ENCODE results near the gene HSD3B2. TPM values are rescaled to one million over a fixed set of nuclear protein-coding genes. Genes with fewer than 3 reads are reported as not detected.

The HSD3B2 gene
- total and polyA plus RNA-seq, 7 donors, result 5.4 TPM; not detected in 6

DNA sequence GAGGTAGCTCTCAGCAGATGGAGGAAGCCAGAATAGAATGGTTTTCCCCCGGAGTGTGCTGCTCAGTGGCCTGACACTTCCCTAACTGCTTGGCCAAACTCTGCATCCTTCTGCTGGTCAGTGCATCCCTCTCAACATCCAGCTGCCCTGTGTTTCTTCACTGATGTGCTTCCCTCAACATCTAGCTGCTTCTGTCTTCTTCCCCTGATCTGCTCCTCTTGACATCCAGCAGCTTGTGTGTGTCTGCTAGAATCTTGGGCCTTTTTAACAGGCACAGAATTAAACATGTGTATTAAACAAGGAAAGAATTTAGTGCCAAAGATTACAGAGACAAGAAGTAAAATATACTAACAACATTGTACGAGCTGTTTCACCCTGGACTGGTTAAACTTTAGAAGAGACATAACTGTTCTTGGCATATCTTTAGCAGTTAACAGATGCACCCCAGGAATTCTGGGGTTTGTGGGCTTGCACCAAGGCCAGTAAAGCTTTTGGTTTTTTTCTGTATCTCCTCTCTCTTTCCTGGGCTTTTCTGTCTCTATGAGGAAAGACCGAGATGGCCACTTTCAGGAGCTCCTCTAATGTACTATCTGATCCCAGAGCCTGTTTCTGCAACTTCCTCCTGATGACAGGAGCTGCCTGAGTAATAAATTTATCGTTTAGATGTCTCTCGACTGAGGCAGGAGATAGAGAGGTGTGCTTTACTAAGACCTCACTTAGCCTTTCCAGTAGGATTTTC, 57.3 kb downstream of the HSD3B2 start:
- no peaks in the 10 kb centered on the region for H3K36me3 ChIP-seq (ENCODE audit: insufficient read depth in 1 of 2, low read depth in 1 of 2)
- no peak overlapping the region for H3K27ac ChIP-seq
- WGBS, 3 donors, result 62 to 72% (median 63%) methylated on average over 5 of the region's 5 CpGs
- H3K9me3 ChIP-seq, result no peaks in the 10 kb centered on the region
- no peaks in the 10 kb centered on the region for H3K4me1 ChIP-seq
- intact Hi-C loops (cut with DNase I), result no loop called here
- no peak overlapping the region for H3K4me3 ChIP-seq
- no peaks in the 10 kb centered on the region for H3K27me3 ChIP-seq (ENCODE audit: insufficient read depth in 3 of 3, low read length in 2 of 3)
- no peak for ATAC-seq
- TF ChIP-seq, protein P1, sequence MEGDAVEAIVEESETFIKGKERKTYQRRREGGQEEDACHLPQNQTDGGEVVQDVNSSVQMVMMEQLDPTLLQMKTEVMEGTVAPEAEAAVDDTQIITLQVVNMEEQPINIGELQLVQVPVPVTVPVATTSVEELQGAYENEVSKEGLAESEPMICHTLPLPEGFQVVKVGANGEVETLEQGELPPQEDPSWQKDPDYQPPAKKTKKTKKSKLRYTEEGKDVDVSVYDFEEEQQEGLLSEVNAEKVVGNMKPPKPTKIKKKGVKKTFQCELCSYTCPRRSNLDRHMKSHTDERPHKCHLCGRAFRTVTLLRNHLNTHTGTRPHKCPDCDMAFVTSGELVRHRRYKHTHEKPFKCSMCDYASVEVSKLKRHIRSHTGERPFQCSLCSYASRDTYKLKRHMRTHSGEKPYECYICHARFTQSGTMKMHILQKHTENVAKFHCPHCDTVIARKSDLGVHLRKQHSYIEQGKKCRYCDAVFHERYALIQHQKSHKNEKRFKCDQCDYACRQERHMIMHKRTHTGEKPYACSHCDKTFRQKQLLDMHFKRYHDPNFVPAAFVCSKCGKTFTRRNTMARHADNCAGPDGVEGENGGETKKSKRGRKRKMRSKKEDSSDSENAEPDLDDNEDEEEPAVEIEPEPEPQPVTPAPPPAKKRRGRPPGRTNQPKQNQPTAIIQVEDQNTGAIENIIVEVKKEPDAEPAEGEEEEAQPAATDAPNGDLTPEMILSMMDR (IDR thresholded peaks at IDR 0.05), result no peak
- no peak for DNase-seq

Other genes with a start within 250 kb of the HSD3B2 start
- gene HAO2, start 46.4 kb upstream of the HSD3B2 start, total RNA-seq, result not detected
- gene HAO2, start 46.4 kb upstream of the HSD3B2 start, polyA plus RNA-seq, result not detected
- gene HSD3B1, start 92.1 kb downstream of the HSD3B2 start, total RNA-seq, result not detected
- gene HSD3B1, start 92.1 kb downstream of the HSD3B2 start, polyA plus RNA-seq, result not detected
- 1 to 10 TPM; 2.9 to 4.9 (median 3.9) TPM for gene ZNF697, start 233.1 kb downstream of the HSD3B2 start, total RNA-seq
- 1 to 10 TPM; 1.3 to 2.2 (median 2.0) TPM for gene ZNF697, start 233.1 kb downstream of the HSD3B2 start, polyA plus RNA-seq

All from psoas muscle (tissue), 8 donors.